Mesenchymal stem cell (in vitro differentiated cells and primary cell): ENCODE measurements around the gene NBEAL1.
"Not testable (repeated sequence)": the region's sequence is repeated elsewhere in the genome, so short reads cannot be mapped to it uniquely, and the experiment has no call there.

ENCODE experiments used
- DNase-seq: peaks from one replicate; pipeline ENCODE4 v3.0.0-alpha.2; 2013
- H2AFZ ChIP-seq: one replicate; pipeline ENCODE4 v1.6.1; 2013; ENCODE audit warnings: low read depth, mild to moderate bottlenecking, control low read depth, inconsistent platforms, low read length, moderate library complexity
- H2AK5ac ChIP-seq: 2 replicates; pipeline ENCODE4 v1.6.1; 2013; ENCODE audit warnings: low read length, moderate library complexity, mild to moderate bottlenecking, inconsistent platforms; ENCODE audit not compliant: severe bottlenecking
- H2BK120ac ChIP-seq: one replicate; pipeline ENCODE4 v1.6.1; 2013; ENCODE audit warnings: low read depth, mild to moderate bottlenecking, inconsistent platforms, low read length, moderate library complexity
- H2BK12ac ChIP-seq, 2 experiments: one replicate each; pipeline ENCODE4 v1.6.1; 2013; ENCODE audit warnings: inconsistent platforms in 2 of 2, low read length in 2 of 2, mild to moderate bottlenecking in 2 of 2, moderate library complexity in 2 of 2, control low read depth in 1 of 2
- H2BK15ac ChIP-seq: one replicate; pipeline ENCODE4 v1.6.1; 2013; ENCODE audit warnings: mild to moderate bottlenecking, low read depth, inconsistent platforms; ENCODE audit not compliant: poor library complexity, severe bottlenecking
- H2BK5ac ChIP-seq: 2 replicates; pipeline ENCODE4 v1.6.1; 2013; ENCODE audit warnings: low read depth, mild to moderate bottlenecking, low read length, control low read depth, inconsistent platforms; ENCODE audit not compliant: poor library complexity, severe bottlenecking
- H3K14ac ChIP-seq, 2 experiments: one replicate each; pipeline ENCODE4 v1.6.1; 2013; ENCODE audit warnings: inconsistent platforms in 2 of 2, low read length in 2 of 2, control low read depth in 1 of 2, mild to moderate bottlenecking in 1 of 2, moderate library complexity in 1 of 2
- H3K18ac ChIP-seq, 2 experiments: one replicate each; pipeline ENCODE4 v1.6.1; 2013; ENCODE audit warnings: inconsistent platforms in 2 of 2, low read length in 2 of 2, control low read depth in 1 of 2, low read depth in 1 of 2, mild to moderate bottlenecking in 1 of 2
- H3K23ac ChIP-seq, 2 experiments: one replicate each; pipeline ENCODE4 v1.6.1; 2013; ENCODE audit warnings: inconsistent platforms in 2 of 2, low read length in 2 of 2, mild to moderate bottlenecking in 2 of 2, moderate library complexity in 2 of 2, control low read depth in 1 of 2
- H3K27ac ChIP-seq: 2 replicates; pipeline ENCODE4 v1.5.1; 2013; ENCODE audit warnings: mild to moderate bottlenecking, moderate library complexity, low read length, control low read depth, inconsistent platforms; ENCODE audit not compliant: poor library complexity, severe bottlenecking
- H3K27me3 ChIP-seq, 2 experiments: 2 replicates each; pipeline versions ENCODE4 v1.6.1 to v1.7.0; 2013; ENCODE audit warnings: low read length in 2 of 2, mild to moderate bottlenecking in 2 of 2, moderate library complexity in 2 of 2, control low read depth in 1 of 2, inconsistent platforms in 1 of 2; ENCODE audit not compliant: control insufficient read depth in 1 of 2, insufficient read depth in 1 of 2
- H3K36me3 ChIP-seq, 2 experiments: 2 replicates each; pipeline versions ENCODE4 v1.6.1 to v1.7.0; 2013; ENCODE audit warnings: low read length in 2 of 2, control low read depth in 1 of 2, inconsistent platforms in 1 of 2, low read depth in 1 of 2, mild to moderate bottlenecking in 1 of 2; ENCODE audit not compliant: insufficient read depth in 2 of 2, control insufficient read depth in 1 of 2
- H3K4ac ChIP-seq, 2 experiments: one replicate each; pipeline ENCODE4 v1.6.1; 2013; ENCODE audit warnings: inconsistent platforms in 2 of 2, low read length in 2 of 2, mild to moderate bottlenecking in 2 of 2, moderate library complexity in 2 of 2, control low read depth in 1 of 2, low read depth in 1 of 2
- H3K4me1 ChIP-seq: 2 replicates; pipeline ENCODE4 v1.6.1; 2013; ENCODE audit warnings: low read depth, low read length, control low read depth; ENCODE audit not compliant: control insufficient read depth, insufficient read depth
- H3K4me2 ChIP-seq: 2 replicates; pipeline ENCODE4 v1.6.1; 2013; ENCODE audit warnings: low read length, mild to moderate bottlenecking, inconsistent platforms; ENCODE audit not compliant: poor library complexity, severe bottlenecking
- H3K4me3 ChIP-seq, 2 experiments: 2 replicates each; pipeline versions ENCODE4 v1.5.1 to v1.7.0; 2013; ENCODE audit warnings: low read length in 2 of 2, mild to moderate bottlenecking in 2 of 2, control low read depth in 1 of 2, low read depth in 1 of 2; ENCODE audit not compliant: insufficient read depth in 1 of 2
- H3K79me1 ChIP-seq: replicated peaks from 2 replicates; pipeline ENCODE4 v1.6.1; 2013; ENCODE audit warnings: mild to moderate bottlenecking, control low read depth, low read length, inconsistent platforms; ENCODE audit not compliant: poor library complexity, severe bottlenecking
- H3K9ac ChIP-seq: 2 replicates; pipeline ENCODE4 v1.7.0; 2013; ENCODE audit warnings: mild to moderate bottlenecking, low read length, moderate library complexity
- H3K9me3 ChIP-seq: 2 replicates; pipeline ENCODE4 v1.7.0; 2013; ENCODE audit warnings: mild to moderate bottlenecking, low read length; ENCODE audit not compliant: control insufficient read depth
- H4K8ac ChIP-seq: one replicate; pipeline ENCODE4 v1.6.1; 2013; ENCODE audit warnings: inconsistent platforms, mild to moderate bottlenecking, low read length, moderate library complexity
- H4K91ac ChIP-seq: one replicate; pipeline ENCODE4 v1.6.1; 2013; ENCODE audit warnings: mild to moderate bottlenecking, low read length, inconsistent platforms
- WGBS: methylation state at CpG from one replicate; pipeline ENCODE4 v1.1.7; 2013; ENCODE audit warnings: mixed read lengths; 5-methylcytosine and 5-hydroxymethylcytosine counted together

NBEAL1 gene

DNA sequence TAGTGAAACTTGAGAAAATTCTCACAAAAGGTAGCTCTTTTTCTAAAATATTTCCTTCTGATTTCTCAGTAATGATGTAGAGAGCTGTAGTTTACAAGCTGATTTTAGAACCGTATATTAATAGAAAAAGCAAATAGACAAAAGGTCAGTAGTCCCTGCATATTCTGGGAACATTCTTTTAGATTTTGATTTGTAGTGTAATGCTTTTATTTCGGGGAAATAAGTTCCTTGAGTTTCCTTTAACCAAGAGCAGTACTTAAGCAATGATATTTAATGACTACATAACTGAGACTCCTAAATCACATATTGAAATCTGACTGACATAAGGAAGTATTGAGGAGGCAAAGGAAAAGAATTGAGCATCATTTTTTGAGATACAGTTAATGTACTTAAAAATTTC, 22.4 kb downstream of the NBEAL1 start:
- Histone ChIP-seq H3K36me3 (peaks cover 2 to 19% of the 10 kb centered on the region in 2 experiments), H3K9me3 (no peaks in the 10 kb centered on the region), H3K27me3 (no peaks in the 10 kb centered on the region), H3K4me1 (peaks cover 1% of the 10 kb centered on the region), H2AK5ac (no peak overlapping the region), H3K18ac (no peak overlapping the region), H3K9ac (no peak overlapping the region), H3K79me1 (peaks cover 8% of the 10 kb centered on the region), H2BK5ac (no peak overlapping the region), H4K91ac (no peak overlapping the region), H3K23ac (no peak overlapping the region), H3K4ac (no peak overlapping the region), H3K4me2 (no peak overlapping the region), H3K14ac (no peak overlapping the region), H2BK15ac (no peak overlapping the region), H3K27ac (no peak overlapping the region), H2BK120ac (no peak overlapping the region), H2BK12ac (no peak overlapping the region), H3K4me3 (no peak overlapping the region), H2AFZ (no peak overlapping the region), H4K8ac (no peak overlapping the region)
- DNase-seq: no peak
- 100% methylated on average over 1 of the region's 2 CpGs for WGBS

DNA sequence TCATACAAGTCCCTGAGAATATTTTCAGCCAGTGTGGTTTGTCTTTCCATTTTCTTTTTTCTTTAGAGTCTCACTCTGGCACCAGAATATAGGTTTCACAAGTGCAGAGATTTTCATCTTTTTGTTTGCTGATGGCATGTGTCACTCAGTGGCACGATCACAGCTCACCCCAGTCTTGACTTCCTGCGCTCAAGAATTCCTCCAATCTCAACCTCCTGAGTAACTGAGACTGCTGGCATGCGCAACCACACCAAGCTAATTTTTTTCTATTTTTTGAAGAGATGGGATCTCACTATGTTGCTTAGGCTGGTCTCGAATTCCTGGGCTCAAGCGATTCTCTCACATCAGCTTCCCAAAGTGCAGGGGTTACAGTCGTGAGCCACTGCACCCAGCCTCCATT, 23.9 kb downstream of the NBEAL1 start:
- Histone ChIP-seq H3K79me1 (peaks cover 16% of the 10 kb centered on the region), H2BK15ac (no peak overlapping the region), H4K91ac (no peak overlapping the region), H3K23ac (no peak overlapping the region), H2BK120ac (no peak overlapping the region), H4K8ac (no peak overlapping the region), H3K14ac (no peak overlapping the region), H3K4ac (no peak overlapping the region), H2AK5ac (no peak overlapping the region), H3K4me3 (no peak overlapping the region), H3K36me3 (peaks cover 7 to 35% of the 10 kb centered on the region in 2 experiments), H3K4me2 (no peak overlapping the region), H3K9ac (no peak overlapping the region), H2AFZ (no peak overlapping the region), H3K9me3 (no peaks in the 10 kb centered on the region), H3K4me1 (peaks cover 1% of the 10 kb centered on the region), H3K18ac (no peak overlapping the region), H2BK12ac (no peak overlapping the region), H3K27ac (no peak overlapping the region), H2BK5ac (no peak overlapping the region), H3K27me3 (no peaks in the 10 kb centered on the region)
- DNase-seq: no peak
- 100% methylated on average over 4 of the region's 6 CpGs for WGBS

DNA sequence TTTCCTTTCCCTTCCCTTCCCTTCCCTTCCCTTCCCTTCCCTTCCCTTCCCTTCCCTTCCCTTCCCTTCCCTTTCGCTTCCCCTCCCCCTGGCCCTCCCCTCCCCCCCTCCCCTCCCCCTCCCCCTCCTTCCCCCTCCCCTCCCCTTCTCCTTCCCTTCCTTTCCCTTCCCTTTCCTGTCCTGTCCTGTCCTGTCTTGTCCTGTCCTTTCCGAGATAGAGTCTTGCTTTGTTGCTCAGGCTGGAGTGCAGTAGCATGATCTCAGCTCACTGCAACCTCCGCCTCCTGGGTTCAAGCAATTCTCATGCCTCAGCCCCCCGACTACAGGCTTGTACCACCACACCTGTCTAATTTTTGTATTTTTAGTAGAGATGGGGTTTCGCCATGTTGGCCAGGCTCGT, 24.5 kb downstream of the NBEAL1 start:
- Histone ChIP-seq H3K79me1 (peaks cover 18% of the 10 kb centered on the region), H3K36me3 (peaks cover 7 to 40% of the 10 kb centered on the region in 2 experiments)
- DNase-seq, H3K27ac ChIP-seq, H3K9me3 ChIP-seq, H2AK5ac ChIP-seq, H4K91ac ChIP-seq, H3K14ac ChIP-seq, H3K4me1 ChIP-seq, H3K4me2 ChIP-seq, H3K23ac ChIP-seq, H3K18ac ChIP-seq, H2BK120ac ChIP-seq, H3K27me3 ChIP-seq, H3K4me3 ChIP-seq, H3K4ac ChIP-seq, H4K8ac ChIP-seq, H2AFZ ChIP-seq, H2BK15ac ChIP-seq, H2BK12ac ChIP-seq, H3K9ac ChIP-seq, H2BK5ac ChIP-seq: not testable (repeated sequence)
- WGBS: 97% methylated on average over 4 of the region's 6 CpGs

DNA sequence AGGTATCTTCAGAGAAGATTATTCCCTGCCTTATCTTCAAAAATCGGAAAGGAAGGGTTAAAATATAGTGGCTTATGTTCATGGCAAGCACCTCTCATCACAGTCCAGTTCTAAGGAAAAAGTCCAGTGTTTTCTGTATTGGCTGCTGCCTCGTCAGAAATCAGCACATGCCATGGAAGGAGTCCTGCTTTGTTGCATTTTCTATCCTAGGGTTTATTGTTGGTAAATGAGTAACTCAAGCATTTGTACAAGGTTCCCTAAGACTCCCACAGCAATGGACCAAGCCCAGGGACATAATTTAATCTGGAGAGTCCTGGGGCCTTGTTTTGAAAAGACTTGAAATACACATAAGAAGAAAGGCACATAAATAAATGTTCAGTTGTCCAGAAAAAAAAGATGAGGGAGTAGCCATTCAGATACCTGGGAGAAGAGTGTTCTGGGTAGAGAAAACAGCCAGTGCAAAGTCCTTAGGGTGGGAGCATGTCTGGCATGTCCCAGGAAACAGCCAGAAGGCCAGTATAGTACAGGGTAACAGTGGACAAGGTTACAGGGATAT, 26.4 kb downstream of the NBEAL1 start:
- Histone ChIP-seq H2BK12ac (no peak overlapping the region), H4K91ac (no peak overlapping the region), H3K18ac (no peak overlapping the region), H3K14ac (no peak overlapping the region), H2BK5ac (no peak overlapping the region), H3K27me3 (no peaks in the 10 kb centered on the region), H3K27ac (no peak overlapping the region), H3K4me1 (peaks cover 1% of the 10 kb centered on the region), H3K36me3 (peaks cover 7 to 47% of the 10 kb centered on the region in 2 experiments), H3K79me1 (peaks cover 18% of the 10 kb centered on the region), H4K8ac (no peak overlapping the region), H2BK15ac (no peak overlapping the region), H3K23ac (no peak overlapping the region), H3K9ac (no peak overlapping the region), H3K4me3 (no peak overlapping the region), H3K4me2 (no peak overlapping the region), H2AK5ac (no peak overlapping the region), H3K9me3 (no peaks in the 10 kb centered on the region), H2AFZ (no peak overlapping the region), H2BK120ac (no peak overlapping the region), H3K4ac (no peak overlapping the region)
- DNase-seq: no peak
- WGBS: 83% methylated on average over 2 of the region's 2 CpGs
